Jurkat, Clone E6-1 (cell line): ENCODE data around the gene MRPS11. TPM values are rescaled to one million over a fixed set of nuclear protein-coding genes. Genes with fewer than 3 reads are reported as not detected.
"Not testable (repeated sequence)": the region's sequence is repeated elsewhere in the genome, so short reads cannot be mapped to it uniquely, and the experiment has no call there.

Source experiments
- DNase-seq: peaks from one replicate; pipeline ENCODE4 v3.0.0-alpha.2; 2011; ENCODE audit warnings: low read depth, low spot score
- H3K4me3 ChIP-seq: 2 replicates; pipeline ENCODE4 v1.5.1; 2011; ENCODE audit warnings: mild to moderate bottlenecking, low read length, control low read depth, moderate library complexity
- polyA plus RNA-seq: library from polyadenylated mRNA; unstranded; fragments of >200 nt; gene quantifications from one replicate; pipeline ENCODE4 v1.2.1, GENCODE V29; 2012; ENCODE audit warnings: missing spikeins; ENCODE audit not compliant: insufficient read length, insufficient read depth

Gene MRPS11
- 108 TPM for polyA plus RNA-seq

DNA sequence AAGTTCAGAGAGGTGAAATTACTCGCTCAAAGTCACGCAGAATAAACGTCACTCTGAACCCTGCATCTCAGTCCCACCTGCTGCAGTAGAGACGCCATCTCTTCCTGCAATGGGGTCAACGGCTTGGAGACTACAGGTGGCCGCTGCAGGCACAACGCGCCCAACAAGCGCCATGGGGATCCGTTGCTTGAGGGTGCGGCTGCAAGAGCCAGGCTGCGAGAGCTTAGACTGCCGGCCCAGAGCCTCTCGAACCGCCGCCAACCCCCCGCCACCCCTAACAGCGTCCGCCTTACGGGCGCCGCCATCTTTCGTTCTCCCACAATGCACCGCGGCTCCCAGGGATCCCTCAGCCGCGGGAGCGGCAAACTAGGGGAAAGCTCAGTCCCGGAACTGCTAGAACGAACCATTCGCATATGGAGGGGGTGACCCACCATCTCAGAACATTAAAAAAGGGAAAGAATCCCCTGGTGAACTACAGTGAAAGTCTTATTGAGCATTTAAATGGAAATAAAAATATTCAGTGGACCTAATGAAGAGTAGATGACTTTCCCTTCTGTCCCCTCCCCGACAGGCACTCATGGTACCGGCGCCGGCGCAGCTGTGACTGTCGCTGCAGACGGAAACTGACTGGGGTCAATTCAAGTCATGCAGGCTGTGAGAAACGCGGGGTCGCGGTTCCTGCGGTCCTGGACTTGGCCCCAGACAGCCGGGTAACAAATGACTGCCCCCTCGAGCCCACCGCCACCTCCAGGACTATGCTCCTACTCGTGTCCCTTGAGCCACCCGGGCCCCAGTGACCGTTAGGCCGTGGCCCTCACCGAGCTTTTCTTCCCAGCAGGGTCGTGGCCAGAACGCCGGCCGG, at the start of gene MRPS11, which contains the start of gene MRPL46:
Gene MRPS11, plus strand, starts transcription at position 636 of the 862 bp plus-strand sequence. Its CDS starts 10 bp downstream, at position 646.
Gene MRPL46, minus strand, starts transcription at position 316 of the 862 bp plus-strand sequence. Its CDS starts 11 bp downstream, at position 305.
- peak; percentile 88 for DNase-seq
- H3K4me3 ChIP-seq, result peak within 1 kb of the TSS; percentile 98

DNA sequence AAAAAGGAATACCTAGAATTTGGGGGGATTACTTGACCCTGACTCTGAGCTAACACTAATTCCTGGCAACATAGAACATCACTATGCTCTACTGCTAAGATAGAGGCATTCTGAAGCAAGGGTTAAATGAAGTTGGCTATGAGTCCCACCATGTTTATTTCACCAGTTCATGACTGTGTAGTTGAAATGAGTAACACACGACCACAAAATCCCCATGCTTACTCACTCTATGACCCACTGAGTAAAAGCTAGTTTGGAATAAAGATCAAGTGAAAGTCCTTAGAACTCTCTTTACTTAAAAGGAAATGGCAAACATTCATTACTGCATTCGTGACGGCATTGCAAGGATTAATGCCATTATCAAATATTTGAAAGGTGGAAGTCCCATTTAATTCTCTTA, 47.7 kb upstream of the MRPS11 start:
- no peak for DNase-seq
- H3K4me3 ChIP-seq, result no peak overlapping the region

DNA sequence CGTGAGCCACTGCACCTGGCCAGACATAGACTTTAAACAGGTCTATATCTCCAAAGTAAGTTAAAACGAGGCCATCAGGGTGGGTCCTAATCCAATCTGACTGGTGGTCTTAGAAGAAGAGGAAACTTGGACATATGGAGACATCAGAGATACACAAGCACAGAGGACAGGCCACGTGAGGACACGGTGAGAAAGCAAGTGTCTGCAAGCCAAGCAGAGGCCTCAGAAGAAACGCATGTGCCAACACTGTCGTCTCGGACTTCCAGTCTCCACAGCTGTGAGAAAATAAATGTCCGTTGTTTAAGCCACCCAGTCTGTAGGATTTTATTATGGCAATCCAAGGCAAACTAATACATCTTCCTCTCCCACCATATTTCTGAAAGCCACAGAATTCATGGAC, 44.2 kb upstream of the MRPS11 start:
- H3K4me3 ChIP-seq, result no peak overlapping the region
- DNase-seq, result no peak

DNA sequence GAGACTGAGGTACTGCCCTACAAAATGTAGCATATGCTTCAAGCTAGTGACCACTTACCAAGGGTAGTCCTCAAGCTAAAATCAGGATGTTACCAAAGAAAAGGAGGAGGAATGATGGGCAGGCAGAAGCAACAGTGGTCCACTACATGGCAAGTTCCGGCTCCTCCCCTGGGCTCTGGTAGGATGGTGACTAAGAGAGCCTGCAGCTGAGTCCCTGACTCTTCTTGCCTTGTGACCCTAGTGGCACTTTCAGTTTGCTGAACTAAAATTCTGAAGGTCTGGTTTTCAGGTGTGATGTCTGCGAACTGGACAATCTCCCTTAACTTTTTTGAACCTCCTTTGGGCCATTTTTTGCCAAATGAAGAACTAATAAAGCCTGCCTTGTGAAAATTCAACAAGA, 41.2 kb upstream of the MRPS11 start:
- no peak overlapping the region for H3K4me3 ChIP-seq
- no peak for DNase-seq

DNA sequence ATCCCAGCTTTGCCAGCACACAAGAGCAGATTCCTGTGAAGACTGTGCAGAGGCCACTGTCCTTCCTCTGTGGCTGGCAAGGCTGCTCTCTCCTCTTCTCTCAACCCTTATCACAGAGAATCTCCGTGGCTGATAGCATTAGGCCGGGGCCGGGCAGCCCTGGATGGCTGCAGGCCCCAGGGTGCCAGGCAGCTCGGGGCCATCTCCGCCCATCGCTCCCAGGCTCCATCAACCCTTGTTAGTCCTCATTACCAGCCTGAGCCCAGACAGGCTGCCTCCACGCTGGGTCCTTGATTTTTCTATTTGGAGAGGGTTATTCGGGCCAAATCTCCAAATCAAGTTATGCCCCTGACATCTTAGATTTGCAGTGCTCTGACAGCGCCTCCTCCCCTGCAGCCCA, 39.5 kb upstream of the MRPS11 start:
- no peak overlapping the region for H3K4me3 ChIP-seq

DNA sequence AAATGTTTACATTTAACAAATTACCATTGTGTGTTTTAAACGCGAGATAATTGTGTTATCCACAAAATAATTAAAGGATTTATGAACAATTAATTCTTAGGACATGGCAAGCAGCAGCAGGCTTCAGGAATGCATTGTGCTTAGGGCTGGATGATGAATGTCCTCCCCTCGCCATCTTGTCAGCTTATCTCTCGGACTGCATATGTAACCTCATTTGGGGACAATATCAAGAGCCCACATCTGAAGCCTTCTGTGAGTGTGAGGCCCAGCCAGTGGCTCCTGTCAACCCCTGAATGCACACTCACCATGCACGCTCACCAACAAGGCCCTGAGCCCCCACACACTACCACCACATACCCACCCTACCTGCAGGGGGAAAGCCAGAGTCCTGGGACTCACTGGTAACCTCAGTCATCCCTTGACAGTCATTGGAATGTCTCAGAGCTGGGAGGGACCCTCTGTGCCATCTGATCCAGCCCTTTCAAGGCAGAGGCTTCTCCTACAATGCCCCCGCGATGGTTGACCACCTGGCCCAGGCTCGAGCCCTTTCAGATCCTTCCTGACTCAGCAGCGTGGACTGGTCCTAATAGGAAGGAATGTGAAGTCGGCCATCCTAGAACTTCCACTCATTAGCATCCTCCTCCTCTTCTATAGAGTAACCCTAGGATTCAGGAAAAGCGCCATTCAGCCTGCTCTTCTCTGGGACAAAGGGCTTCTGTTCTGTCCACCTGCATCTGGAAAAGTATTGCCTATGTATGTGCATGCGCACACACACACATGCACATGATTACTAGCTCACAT, 38.5 kb upstream of the MRPS11 start:
- H3K4me3 ChIP-seq, result no peak overlapping the region

More for the DNA sequence above, 39.5 kb upstream of the MRPS11 start:
- no peak for DNase-seq

DNA sequence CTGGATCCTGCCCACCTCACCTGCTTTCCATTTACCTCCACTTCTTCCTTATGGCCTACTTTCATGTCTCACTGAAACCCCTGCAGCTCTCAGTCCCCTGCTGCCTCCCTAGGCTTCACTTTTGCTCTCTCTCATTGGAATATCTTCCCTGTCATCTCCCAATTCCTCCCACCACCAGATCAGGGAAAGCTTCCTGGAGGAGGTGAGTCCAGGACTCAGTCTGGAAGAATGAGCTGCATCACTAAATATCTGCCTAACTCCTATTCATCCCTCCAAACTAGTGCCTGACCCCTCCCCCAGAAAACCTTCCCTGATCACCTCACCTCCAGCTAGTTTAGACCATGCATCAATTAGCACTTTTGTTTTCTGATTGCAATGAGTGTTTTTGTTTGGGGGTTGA, 37.5 kb upstream of the MRPS11 start:
- no peak overlapping the region for H3K4me3 ChIP-seq
- DNase-seq, result no peak

More for the DNA sequence above, 38.5 kb upstream of the MRPS11 start:
- DNase-seq, result no peak

DNA sequence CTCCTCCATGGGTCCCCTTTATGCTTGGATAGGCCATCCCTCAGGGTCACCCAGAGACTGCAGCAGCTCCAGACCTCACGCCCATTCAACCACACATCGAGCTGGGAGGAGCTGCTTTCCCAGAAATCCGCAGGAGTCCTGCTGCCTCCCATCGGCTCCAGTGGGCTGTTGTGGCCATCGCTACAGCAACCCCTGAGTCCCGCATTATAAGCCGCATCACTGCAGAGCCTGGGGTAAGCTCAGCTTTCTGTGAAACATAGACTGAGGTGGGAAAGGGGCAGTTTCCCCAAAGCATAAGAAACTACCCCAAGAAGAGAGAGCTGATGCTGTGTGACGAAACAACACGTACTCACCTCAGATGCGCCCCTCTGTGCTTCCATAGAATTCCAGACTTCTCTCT, 36.1 kb upstream of the MRPS11 start:
- no peak for DNase-seq
- no peak overlapping the region for H3K4me3 ChIP-seq

DNA sequence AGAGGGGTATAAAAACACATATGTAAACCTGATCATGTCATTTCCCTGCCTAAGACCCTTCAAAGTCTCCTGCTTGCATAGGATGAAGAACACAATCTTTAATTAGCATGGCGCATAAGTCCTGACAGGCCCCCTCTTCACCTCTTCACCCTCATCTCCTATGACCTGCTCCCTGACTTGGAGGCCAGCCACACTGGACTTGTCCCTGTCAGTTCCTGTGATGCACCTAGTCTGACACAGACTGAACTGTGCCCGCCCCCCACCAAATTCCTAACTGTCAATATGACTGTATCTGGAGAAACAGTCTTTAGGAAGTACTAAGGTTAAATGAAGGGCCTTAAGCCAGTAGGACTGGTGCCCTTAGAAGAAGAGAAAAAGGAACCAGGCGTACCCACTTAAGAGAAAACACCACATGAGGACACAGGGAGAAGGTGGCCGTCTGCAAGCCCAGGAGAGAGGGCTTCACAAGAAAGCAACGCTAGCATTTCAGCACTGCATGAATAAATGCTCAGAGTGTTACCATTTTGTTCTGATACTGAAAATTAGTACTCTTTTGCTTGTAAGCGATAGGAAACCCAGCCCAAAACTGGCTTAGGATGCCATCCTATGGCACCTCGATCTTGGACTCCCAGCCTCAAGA, 34.3 kb upstream of the MRPS11 start:
- H3K4me3 ChIP-seq, result no peak overlapping the region

DNA sequence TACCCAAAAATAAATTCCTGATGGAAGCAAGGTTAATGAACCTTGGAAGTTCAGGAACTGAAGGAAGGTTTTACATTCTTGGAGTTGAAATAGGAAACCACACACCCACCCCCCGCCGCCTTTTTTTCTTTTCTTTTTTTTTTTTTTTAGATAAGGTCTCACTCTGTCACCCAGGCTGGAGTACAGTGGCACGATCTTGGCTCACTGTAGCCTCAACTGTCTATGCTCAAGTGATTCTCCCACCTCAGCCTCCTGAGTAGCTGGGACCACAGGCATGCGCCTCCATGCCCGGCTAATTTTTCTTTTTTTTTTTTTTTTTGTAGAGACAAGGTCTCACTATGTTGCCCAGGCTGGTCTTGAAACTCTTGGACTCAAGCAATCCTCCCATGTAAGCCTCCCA, 33.4 kb upstream of the MRPS11 start:
- not testable (repeated sequence) for H3K4me3 ChIP-seq, DNase-seq

More for the DNA sequence above, 34.3 kb upstream of the MRPS11 start:
- DNase-seq, result no peak

DNA sequence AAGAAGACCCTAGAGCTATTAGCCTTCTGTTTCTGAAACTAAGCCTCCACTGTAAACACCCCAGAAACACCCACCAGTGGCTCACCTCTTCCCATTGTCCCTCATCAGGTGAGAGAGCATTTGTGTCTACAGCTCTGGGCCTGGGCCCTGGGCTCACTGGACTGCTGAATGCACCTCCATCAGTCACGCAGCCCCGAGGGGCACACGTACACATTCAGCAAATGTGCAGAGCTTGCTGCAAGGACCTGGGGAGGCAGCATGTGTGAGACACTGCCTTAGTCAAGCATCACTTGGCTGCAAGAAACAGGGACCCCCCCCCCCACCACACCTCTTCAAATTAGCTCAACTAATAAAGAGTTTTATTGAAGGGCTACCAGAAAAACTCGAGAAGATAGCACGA, 29.3 kb upstream of the MRPS11 start:
- H3K4me3 ChIP-seq, result no peak overlapping the region
- DNase-seq, result no peak

DNA sequence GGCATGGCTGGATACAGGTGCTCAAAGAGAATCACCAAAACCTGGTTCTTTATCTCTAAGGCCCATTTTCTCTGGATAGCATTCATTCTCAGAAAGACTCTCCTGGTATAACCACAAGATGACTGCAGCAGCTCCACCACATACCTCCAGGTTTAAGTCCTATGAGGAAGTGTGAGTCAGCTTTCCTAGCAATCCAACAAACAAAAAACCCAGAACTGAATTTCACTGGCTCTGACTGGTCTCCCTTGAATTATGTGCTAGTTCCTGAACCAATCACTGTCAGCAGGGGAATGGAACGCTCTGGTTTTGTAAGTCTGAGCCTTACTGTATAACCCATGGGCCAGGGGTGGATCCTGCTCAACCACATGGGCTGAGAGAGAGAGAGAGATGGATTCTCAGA, 27.5 kb upstream of the MRPS11 start:
- H3K4me3 ChIP-seq, result no peak overlapping the region
- no peak for DNase-seq

DNA sequence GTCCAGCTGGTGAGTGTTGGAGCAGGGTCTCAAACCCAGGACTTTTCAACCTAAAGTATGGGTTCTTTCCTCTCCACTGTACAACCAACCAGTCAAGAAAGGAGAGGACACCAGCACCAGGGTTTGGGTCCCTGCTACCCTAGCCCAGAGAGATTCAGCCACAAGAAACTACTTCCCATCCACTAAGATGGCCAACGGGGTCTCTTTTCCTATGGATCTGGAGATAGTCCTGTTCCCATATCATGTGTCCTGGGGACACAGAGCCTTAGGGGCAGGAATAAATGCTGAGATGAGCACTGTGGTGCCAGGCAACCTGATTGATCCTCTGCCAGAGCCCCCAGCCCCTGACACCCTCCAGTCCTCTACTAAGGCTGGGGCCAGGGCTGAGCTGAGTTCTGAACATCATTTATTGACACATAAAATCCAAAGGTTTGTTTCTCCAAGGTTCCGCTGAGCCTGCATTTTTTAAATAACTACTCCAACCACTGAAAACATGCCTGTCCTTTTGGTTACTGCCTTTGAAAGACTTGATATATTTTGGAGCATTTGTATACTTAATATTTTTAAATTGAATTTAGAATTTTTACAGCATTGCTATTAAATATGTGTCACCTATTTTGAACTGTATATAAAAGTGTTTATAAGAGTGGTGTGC, 26.3 kb upstream of the MRPS11 start:
- no peak overlapping the region for H3K4me3 ChIP-seq
- DNase-seq, result no peak

DNA sequence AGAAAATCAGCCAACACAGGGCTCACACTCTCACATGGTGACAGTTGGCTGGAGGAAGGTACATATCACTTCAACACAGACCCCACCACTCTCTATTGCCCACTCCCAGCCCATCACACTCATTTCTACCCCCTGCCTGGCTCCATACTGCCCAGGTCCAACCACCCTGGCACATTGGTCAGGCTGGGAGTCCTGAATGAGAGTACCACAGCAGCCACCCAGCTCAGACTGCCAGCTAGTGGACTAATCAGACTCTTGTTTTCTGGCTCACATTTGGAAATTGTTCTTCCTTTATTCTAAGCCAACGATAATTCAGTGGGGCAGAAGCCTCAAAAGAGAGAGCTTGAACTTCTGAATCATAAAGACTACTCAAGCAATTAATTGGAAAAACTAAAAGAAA, 20.3 kb upstream of the MRPS11 start:
- H3K4me3 ChIP-seq, result no peak overlapping the region
- DNase-seq, result no peak

DNA sequence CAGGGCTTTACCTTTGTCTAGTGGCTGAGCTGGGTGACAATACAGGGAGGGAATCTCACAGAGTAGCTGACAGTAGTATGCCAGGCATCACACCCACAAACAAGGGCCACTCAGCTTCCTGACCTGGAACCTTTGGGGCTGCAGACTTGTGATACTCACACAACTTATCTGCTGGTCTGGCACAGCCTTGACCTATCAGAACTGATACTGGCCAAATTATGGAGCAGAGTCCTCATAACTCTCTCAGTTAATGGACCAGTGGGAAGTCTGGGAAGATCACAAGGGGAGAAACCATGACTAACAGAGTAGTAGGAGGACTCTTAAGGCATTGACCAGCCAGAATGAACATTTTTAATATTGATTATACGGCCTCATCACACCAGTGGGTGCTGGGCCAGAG, 19.8 kb upstream of the MRPS11 start:
- no peak overlapping the region for H3K4me3 ChIP-seq
- no peak for DNase-seq

DNA sequence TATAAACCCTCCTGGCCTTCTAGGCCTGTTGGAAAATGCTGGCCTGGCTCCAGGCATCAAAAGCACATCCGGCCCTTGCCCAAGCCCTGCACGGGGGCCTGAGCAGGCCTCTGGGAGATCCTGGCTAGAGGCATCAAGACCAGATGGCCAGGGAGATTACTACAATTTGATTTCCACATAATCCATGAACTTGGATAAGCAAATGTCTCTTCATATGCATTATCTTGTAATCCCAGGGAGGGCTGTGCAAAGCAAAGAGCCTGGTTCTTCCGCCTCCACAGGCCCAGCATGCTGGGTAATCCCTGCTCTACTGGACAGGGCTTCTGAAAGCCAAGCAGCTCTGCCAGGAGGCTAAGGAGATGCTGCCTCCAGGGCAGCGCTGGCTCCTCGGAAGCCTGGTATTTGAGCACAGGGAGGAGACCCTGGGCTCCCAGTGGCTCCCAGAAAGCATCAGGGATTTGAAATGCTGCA, 18.5 kb upstream of the MRPS11 start:
- H3K4me3 ChIP-seq, result no peak overlapping the region
- no peak for DNase-seq

DNA sequence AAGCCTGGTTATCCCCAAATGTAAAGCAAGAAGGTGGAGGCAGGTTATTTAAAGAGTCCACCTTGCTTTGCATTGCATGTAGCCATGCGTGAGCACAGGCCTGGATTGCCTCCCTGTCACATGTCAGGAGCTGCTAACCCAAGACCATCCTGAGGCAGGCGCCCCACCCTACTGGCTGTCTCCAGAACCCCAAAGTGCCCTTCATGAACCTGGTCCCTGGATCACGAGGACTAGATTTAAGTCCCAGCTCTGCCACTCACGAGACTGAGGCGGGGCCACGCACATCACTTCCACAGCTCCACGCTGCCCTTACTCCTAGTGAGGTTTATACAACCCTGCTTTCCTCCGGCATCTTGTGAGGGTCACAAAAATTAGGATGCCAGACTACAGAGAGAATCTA, 17.9 kb upstream of the MRPS11 start:
- no peak for DNase-seq
- H3K4me3 ChIP-seq, result no peak overlapping the region

DNA sequence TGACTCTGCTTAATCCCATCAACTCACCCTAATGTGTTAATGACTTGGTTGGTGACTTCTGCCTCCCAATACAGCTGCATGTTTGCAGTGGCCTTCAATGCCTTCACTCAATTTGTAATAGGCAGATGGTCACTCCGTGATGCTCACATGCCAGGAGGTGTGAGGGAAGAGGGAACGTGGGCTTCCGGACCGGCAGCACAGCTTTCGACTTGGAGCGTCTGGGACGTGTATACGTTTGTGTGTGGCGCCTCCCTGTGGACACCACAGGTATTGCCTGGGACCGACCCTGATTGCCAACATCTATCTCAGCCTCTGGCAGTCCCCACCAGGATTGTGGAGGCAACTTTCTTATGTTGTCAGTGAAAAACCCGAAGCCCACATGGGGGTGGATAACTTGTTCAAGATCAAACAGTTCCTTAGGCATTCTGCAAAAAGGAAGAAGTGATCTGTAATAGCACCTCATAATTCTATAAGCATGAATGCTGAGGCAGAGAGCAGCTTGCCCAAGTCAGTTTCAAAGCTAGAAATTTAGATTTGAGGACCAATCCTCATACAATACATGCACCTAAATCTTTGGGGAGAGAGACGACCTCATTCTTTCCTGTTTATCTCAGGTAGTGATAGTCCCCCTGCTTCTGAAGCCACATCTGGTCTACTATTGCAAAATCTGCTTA, 17.2 kb upstream of the MRPS11 start:
- H3K4me3 ChIP-seq, result no peak overlapping the region
- DNase-seq, result peak; percentile 70
